Measurements from ENCODE around the gene SH3GLB1. TPM values are rescaled to one million over a fixed set of nuclear protein-coding genes. Genes with fewer than 3 reads are reported as not detected.

Gene SH3GLB1
- total RNA-seq, 1 experiment from 2014 or later = 36.6 TPM

DNA sequence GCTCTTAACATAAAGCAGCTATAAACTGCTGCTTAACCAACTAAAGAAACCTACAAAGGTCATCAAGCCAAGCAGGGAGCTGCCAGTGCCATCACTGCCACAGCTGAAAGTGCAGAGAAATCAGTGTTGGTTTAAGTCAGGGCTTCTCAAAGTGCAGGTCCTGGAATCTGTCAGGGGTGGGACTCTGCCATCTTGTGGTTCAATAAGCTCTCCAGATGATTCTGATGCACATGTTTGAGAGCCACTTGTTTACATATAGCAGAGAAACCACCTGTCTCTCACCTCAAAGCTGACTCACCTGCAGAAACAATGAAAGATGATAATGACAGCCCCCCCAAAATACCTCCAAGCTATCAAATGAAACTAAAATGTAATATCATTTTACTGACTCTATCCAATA is 49.3 kb downstream of the SH3GLB1 start:
- H3K4me1 Mint-ChIP-seq = peaks cover 24 to 25% of the 10 kb centered on the region in 2 experiments
- no peak overlapping the region for H2BK5ac ChIP-seq (ENCODE audit: insufficient read length, low read length)
- H3K79me1 ChIP-seq (ENCODE audit: insufficient read depth, low read depth, low read length, poor library complexity, severe bottlenecking) = no peaks in the 10 kb centered on the region
- no peak overlapping the region for H3K27ac ChIP-seq (ENCODE audit: insufficient read length, low read depth, low read length)
- TF ChIP-seq, protein P1, sequence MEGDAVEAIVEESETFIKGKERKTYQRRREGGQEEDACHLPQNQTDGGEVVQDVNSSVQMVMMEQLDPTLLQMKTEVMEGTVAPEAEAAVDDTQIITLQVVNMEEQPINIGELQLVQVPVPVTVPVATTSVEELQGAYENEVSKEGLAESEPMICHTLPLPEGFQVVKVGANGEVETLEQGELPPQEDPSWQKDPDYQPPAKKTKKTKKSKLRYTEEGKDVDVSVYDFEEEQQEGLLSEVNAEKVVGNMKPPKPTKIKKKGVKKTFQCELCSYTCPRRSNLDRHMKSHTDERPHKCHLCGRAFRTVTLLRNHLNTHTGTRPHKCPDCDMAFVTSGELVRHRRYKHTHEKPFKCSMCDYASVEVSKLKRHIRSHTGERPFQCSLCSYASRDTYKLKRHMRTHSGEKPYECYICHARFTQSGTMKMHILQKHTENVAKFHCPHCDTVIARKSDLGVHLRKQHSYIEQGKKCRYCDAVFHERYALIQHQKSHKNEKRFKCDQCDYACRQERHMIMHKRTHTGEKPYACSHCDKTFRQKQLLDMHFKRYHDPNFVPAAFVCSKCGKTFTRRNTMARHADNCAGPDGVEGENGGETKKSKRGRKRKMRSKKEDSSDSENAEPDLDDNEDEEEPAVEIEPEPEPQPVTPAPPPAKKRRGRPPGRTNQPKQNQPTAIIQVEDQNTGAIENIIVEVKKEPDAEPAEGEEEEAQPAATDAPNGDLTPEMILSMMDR (conservative IDR thresholded peaks at IDR 0.05) = peak; percentile 36; the same call in 2 of the 3 replicates
- no peak overlapping the region for H2AK5ac ChIP-seq (ENCODE audit: insufficient read length, low read length)
- no peak overlapping the region for H4K5ac ChIP-seq (ENCODE audit: insufficient read length, low read depth, low read length)
- H3K36me3 Mint-ChIP-seq (ENCODE audit: insufficient read depth in 1 of 3, low read depth in 3 of 3) = no peaks in the 10 kb centered on the region
- no peak overlapping the region for H3K4me2 ChIP-seq (ENCODE audit: insufficient read depth, insufficient read length, low read length)
- H3K9me3 ChIP-seq (ENCODE audit: control insufficient read depth, low read depth, low read length) = no peaks in the 10 kb centered on the region
- no peak overlapping the region for H4K8ac ChIP-seq (replicated peaks; ENCODE audit: insufficient read length, low read depth, low read length)
- H2BK120ac ChIP-seq (ENCODE audit: low read depth, low read length, poor library complexity, severe bottlenecking) = no peak overlapping the region
- no peaks in the 10 kb centered on the region for H3K79me2 ChIP-seq (ENCODE audit: insufficient read depth, low read length)
- H2AFZ ChIP-seq (ENCODE audit: low read length) = no peak overlapping the region
- H3K56ac ChIP-seq (ENCODE audit: insufficient read length, low read depth, low read length) = no peak overlapping the region
- H3K27ac Mint-ChIP-seq = peak overlapping the region in 1 of 3 experiments; percentile 17; a peak in 1 of 7 replicates
- H4K20me1 ChIP-seq (ENCODE audit: control insufficient read depth, insufficient read depth, insufficient read length) = no peaks in the 10 kb centered on the region
- no peak overlapping the region for H2BK15ac ChIP-seq (ENCODE audit: low read depth, low read length)
- H3K9me3 Mint-ChIP-seq = no peaks in the 10 kb centered on the region
- no peak overlapping the region for H3K4ac ChIP-seq (ENCODE audit: low read depth, low read length)
- no peaks in the 10 kb centered on the region for H3K23me2 ChIP-seq (ENCODE audit: insufficient read length, low read depth, low read length, poor library complexity, severe bottlenecking)
- H4K91ac ChIP-seq (ENCODE audit: insufficient read length, low read depth, low read length) = no peak overlapping the region
- no peak overlapping the region for H3K23ac ChIP-seq (ENCODE audit: insufficient read length, low read depth, low read length)
- no peaks in the 10 kb centered on the region for H3K27me3 Mint-ChIP-seq (ENCODE audit: low read depth)
- no peak overlapping the region; a peak in 1 of 5 replicates for H3K4me3 Mint-ChIP-seq
- H3K14ac ChIP-seq (ENCODE audit: insufficient read depth, low read length) = no peak overlapping the region
- H2BK20ac ChIP-seq (ENCODE audit: low read depth, low read length, poor library complexity, severe bottlenecking) = no peak overlapping the region
- H3K4me1 ChIP-seq (ENCODE audit: insufficient read depth, low read length) = peaks cover 5% of the 10 kb centered on the region; the same call in 1 of the 2 replicates
- no peak overlapping the region for H3K18ac ChIP-seq (ENCODE audit: insufficient read length, low read depth, low read length)
- H3K27me3 ChIP-seq (ENCODE audit: insufficient read depth, low read length) = no peaks in the 10 kb centered on the region
- H3K9ac ChIP-seq (ENCODE audit: extremely low read depth, insufficient read length, low read length) = no peak overlapping the region
- H3T11ph ChIP-seq (ENCODE audit: low read length) = no peak overlapping the region
- H2BK12ac ChIP-seq (ENCODE audit: insufficient read length, low read depth, low read length) = no peak overlapping the region
- DNase-seq = no peak

Data from H9 (cell line).